K562 (cell line): ENCODE results near the gene ARFGEF2. TPM values are rescaled to one million over a fixed set of nuclear protein-coding genes. Genes with fewer than 3 reads are reported as not detected.

ENCODE experiments used
- ATAC-seq: fragments of 200-7000 bp; cut with Tn5 transposase; 3 replicates; pipeline ENCODE4 v1.9.1; 2020; ENCODE audit warnings: moderate library complexity
- BruUV-seq: library from RNA; stranded (reverse); fragments of 400-500 nt; replicated peaks from 2 replicates; lab custom pipeline; 2021; lab: Mats Ljungman, UMichigan
- CTCF ChIA-PET: fragments of 300-600 bp; formaldehyde crosslinking; extraction: SDS; loops from one replicate; lab custom pipeline; 2021; ENCODE audit warnings: low intra/inter-chr PET ratio; lab: Yijun Ruan, JAX
- POLR2A ChIA-PET: fragments of 300-600, 350-650 bp; sonication (Branson Sonifier 250); formaldehyde crosslinking; extraction: SDS; loops from one replicate; lab custom pipeline; 2021; ENCODE audit warnings: antibody characterized with exemption, inconsistent platforms; lab: Yijun Ruan, JAX
- DNase-seq, 4 experiments: peaks; one replicate each; pipeline versions ENCODE4 v3.0.0 to v3.0.0-alpha.2; 2011 to 2018; ENCODE audit warnings: low spot score in 3 of 4, mixed read lengths in 3 of 4; ENCODE audit errors: extremely low read depth in 1 of 4
- FAIRE-seq: peaks from 2 replicates; lab custom pipeline; 2011; peaks lifted over from hg19 to GRCh38; lab: Jason Lieb, UNC
- H2AFZ ChIP-seq: 2 replicates; pipeline ENCODE4 v1.6.0; 2011; ENCODE audit warnings: low read depth, low read length, control low read depth, inconsistent platforms
- H3K27ac ChIP-seq: fragments of 200-600 bp; 3 replicates; pipeline ENCODE4 v1.8.0; 2011; ENCODE audit warnings: low read depth, mild to moderate bottlenecking, control low read depth, inconsistent platforms, low read length, moderate library complexity, mixed read lengths; ENCODE audit errors: extremely low read depth
- H3K27me3 ChIP-seq, 2 experiments: fragments of 300-600 bp in 1 of 2; 2 replicates in 1 of 2; 3 replicates in 1 of 2; pipeline versions ENCODE4 v1.6.0 to v1.8.0; 2011; ENCODE audit warnings: inconsistent platforms in 2 of 2, low read length in 2 of 2, mild to moderate bottlenecking in 1 of 2, mixed read lengths in 1 of 2, moderate library complexity in 1 of 2; ENCODE audit not compliant: control insufficient read depth in 2 of 2, insufficient read depth in 2 of 2
- H3K36me3 ChIP-seq: fragments of 300-600 bp; 3 replicates; pipeline ENCODE4 v1.8.0; 2011; ENCODE audit warnings: mild to moderate bottlenecking, low read length, inconsistent platforms; ENCODE audit not compliant: control insufficient read depth, insufficient read depth
- H3K4me1 ChIP-seq, 2 experiments: fragments of 200-600 bp in 1 of 2; replicated peaks in 1 of 2; 2 replicates in 1 of 2; 3 replicates in 1 of 2; pipeline versions ENCODE4 v1.5.1 to v1.8.0; 2011; ENCODE audit warnings: inconsistent platforms in 2 of 2, low read length in 2 of 2, mild to moderate bottlenecking in 1 of 2, mixed read lengths in 1 of 2, moderate library complexity in 1 of 2; ENCODE audit not compliant: control insufficient read depth in 2 of 2, insufficient read depth in 2 of 2
- H3K4me2 ChIP-seq: 2 replicates; pipeline ENCODE4 v1.6.1; 2011; ENCODE audit warnings: low read length, control low read depth, inconsistent platforms, mixed read lengths; ENCODE audit not compliant: insufficient read depth
- H3K4me3 ChIP-seq: fragments of 200-600 bp; sonication (generic), shearing (Covaris generic); 2 replicates; pipeline ENCODE4 v1.5.1; 2016; ENCODE audit warnings: control low read depth, inconsistent platforms
- H3K79me2 ChIP-seq: fragments of 200-600 bp; 3 replicates; pipeline ENCODE4 v1.8.0; 2011; ENCODE audit warnings: low read length, inconsistent platforms; ENCODE audit not compliant: control insufficient read depth, insufficient read depth
- H3K9ac ChIP-seq, 2 experiments: 2 replicates each; pipeline versions ENCODE4 v1.6.0 to v1.6.1; 2011; ENCODE audit warnings: low read depth in 2 of 2, low read length in 2 of 2, control low read depth in 1 of 2, inconsistent platforms in 1 of 2, mild to moderate bottlenecking in 1 of 2, mixed read lengths in 1 of 2; ENCODE audit not compliant: insufficient read depth in 1 of 2
- H3K9me1 ChIP-seq: one replicate; pipeline ENCODE4 v1.6.0; 2011; ENCODE audit warnings: inconsistent platforms, mild to moderate bottlenecking, low read length, moderate library complexity; ENCODE audit not compliant: control insufficient read depth, insufficient read depth
- H3K9me3 ChIP-seq: replicated peaks from 2 replicates; pipeline ENCODE4 v1.5.1; 2011; ENCODE audit warnings: low read depth, low read length, inconsistent platforms; ENCODE audit not compliant: control insufficient read depth, insufficient read depth
- H4K20me1 ChIP-seq: replicated peaks from 2 replicates; pipeline ENCODE4 v1.6.1; 2011; ENCODE audit warnings: low read length, inconsistent platforms, mixed read lengths; ENCODE audit not compliant: control insufficient read depth, insufficient read depth
- ATF3 ChIP-seq, 2 experiments: fragments of 450-650 bp in 1 of 2; sonication (generic) in 1 of 2; formaldehyde crosslinking in 1 of 2; IDR thresholded peaks in 1 of 2; conservative IDR thresholded peaks in 1 of 2; 2 replicates each; pipeline versions ENCODE4 v1.6.1 to v1.8.1; 2016 to 2023; ENCODE audit warnings: mild to moderate bottlenecking in 2 of 2, moderate library complexity in 2 of 2, inconsistent platforms in 1 of 2, missing genetic modification reagents in 1 of 2
- BHLHE40 ChIP-seq: IDR thresholded peaks from 2 replicates; pipeline ENCODE4 v1.6.1; 2011; ENCODE audit warnings: low read length, improper control_type of control experiment
- CC2D1A ChIP-seq: fragments of 450-650 bp; IDR thresholded peaks from 2 replicates; pipeline ENCODE4 v1.6.1; 2017; ENCODE audit warnings: mild to moderate bottlenecking
- DNMT1 ChIP-seq: fragments of 450-650 bp; IDR thresholded peaks from 2 replicates; pipeline ENCODE4 v1.6.1; 2016; ENCODE audit warnings: antibody characterized with exemption, mild to moderate bottlenecking
- KDM1A ChIP-seq, 2 experiments: fragments of 450-650 bp; IDR thresholded peaks; 2 replicates each; pipeline ENCODE4 v1.6.1; 2016; ENCODE audit warnings: mild to moderate bottlenecking in 2 of 2
- NR0B1 ChIP-seq: fragments of 450-650 bp; IDR thresholded peaks from one replicate; pipeline ENCODE4 v1.6.1; 2018; ENCODE audit warnings: mild to moderate bottlenecking, moderate library complexity; ENCODE audit not compliant: partially characterized antibody
- REST ChIP-seq, 2 experiments: fragments of 450-650 bp; formaldehyde crosslinking in 1 of 2; IDR thresholded peaks; 2 replicates each; pipeline versions ENCODE4 v1.4.0 to v1.6.1; 2014 to 2020; ENCODE audit warnings: mild to moderate bottlenecking in 2 of 2, borderline replicate concordance in 1 of 2, low read depth in 1 of 2
- RFX1 ChIP-seq: fragments of 450-650 bp; IDR thresholded peaks from 2 replicates; pipeline ENCODE4 v1.6.1; 2016; ENCODE audit warnings: mild to moderate bottlenecking, moderate library complexity
- SLC30A9 ChIP-seq: fragments of 250-450 bp; sonication (Bioruptor Pico); IDR thresholded peaks from 2 replicates; pipeline ENCODE4 v1.8.0; 2022; ENCODE audit warnings: mild to moderate bottlenecking, moderate library complexity
- SMARCA4 ChIP-seq: fragments of 450-650 bp; IDR thresholded peaks from 2 replicates; pipeline ENCODE4 v1.6.1; 2016
- ZNF143 ChIP-seq: sonication (generic); formaldehyde crosslinking; IDR thresholded peaks from 2 replicates; pipeline ENCODE4 v1.9.0; 2022; ENCODE audit warnings: mild to moderate bottlenecking, missing genetic modification reagents
- WGBS: fragments of 100-300 bp; shearing (Covaris generic); methylation state at CpG from one replicate; pipeline ENCODE4 v1.1.6; 2016; ENCODE audit warnings: low coverage, mixed read lengths; ENCODE audit not compliant: insufficient coverage; ENCODE audit errors: missing lambda C conversion rate; 5-methylcytosine and 5-hydroxymethylcytosine counted together
- in situ Hi-C: fragments of 300-500 bp; cut with MboI; formaldehyde crosslinking; loops from 4 replicates; pipeline ENCODE4 v1.15.0; 2018; ENCODE audit warnings: inconsistent platforms, mixed read lengths
- intact Hi-C: fragments of 100-400 bp; cut with micrococcal nuclease; formaldehyde crosslinking; loops from 2 replicates; pipeline ENCODE4 v1.14.2; 2022
- polyA plus RNA-seq, 8 experiments: library from polyadenylated mRNA; depleted of rRNA in 4 of 8; stranded (reverse) in 5 of 8; unstranded in 3 of 8; fragments of >200 nt; fragmentation: Nextera tagmentation in 2 of 8; fragmentation: Illumina TruSeq in 1 of 8; extraction: Ambion mirVana in 2 of 8; extraction: Trizol in 1 of 8; gene quantifications; 2 replicates each; pipeline versions ENCODE4 v1.2.1 to v1.2.3, GENCODE V29; 2011 to 2014; ENCODE audit warnings: inconsistent platforms in 1 of 8, missing spikeins in 1 of 8
- total RNA-seq, 7 experiments: library from RNA; depleted of rRNA in 6 of 7; stranded (reverse); fragments of >200 nt in 6 of 7; fragmentation: Illumina TruSeq in 2 of 7; extraction: Trizol in 2 of 7; gene quantifications; 2 replicates each; pipeline versions ENCODE4 v1.2.1 to v1.2.3, GENCODE V29; 2011 to 2021; ENCODE audit warnings: low replicate concordance in 1 of 7

The ARFGEF2 gene
- total and polyA plus RNA-seq, 9 of the 15 experiments (the other 6 are each of a cell fraction or from before 2014, with no cell fraction given) = 4.2 to 18.8 (median 13.7) TPM

DNA sequence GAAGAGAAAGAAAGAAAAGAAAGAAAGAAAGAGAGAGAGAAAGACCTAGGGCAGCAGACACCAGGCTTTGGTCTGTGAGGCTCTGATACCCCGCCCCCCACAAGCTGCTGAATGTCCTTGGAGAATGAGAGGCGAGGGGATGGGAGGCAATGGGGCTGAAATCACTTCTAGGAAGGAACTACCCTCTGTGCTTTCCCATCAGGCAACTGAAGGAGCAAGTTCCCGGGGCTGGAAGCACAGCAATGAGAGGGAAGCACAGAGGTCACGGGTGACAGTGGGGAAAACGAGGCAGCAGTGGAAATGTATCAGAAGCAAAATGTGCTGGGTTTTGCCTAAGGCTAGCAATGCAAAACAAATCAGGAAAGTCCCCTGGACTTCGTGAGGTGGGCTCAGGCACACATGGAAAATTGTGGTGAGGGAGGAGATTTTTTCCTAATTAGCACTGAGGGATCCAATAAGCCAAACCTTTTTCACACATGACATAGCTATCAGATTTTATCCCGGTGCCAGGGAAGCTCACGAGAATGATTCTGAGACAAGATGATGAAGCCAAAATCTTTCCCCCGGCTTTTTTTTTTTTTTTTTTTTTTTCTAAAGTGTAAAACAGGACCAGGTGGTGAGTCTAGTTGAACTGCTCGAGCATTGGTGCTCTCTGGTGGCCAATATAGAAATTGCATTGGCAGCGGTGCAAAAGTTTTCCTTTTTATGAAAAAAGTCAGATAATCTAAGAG lies 16.8 kb upstream of the ARFGEF2 start:
- no TSS peak for BruUV-seq
- ChIA-PET POLR2A (interaction anchor here (1.0 to 1.5 kb wide), 2 partner anchors 15 to 247 kb away, joined by 3 read pairs; no protein-coding TSS in a partner anchor), CTCF (interaction anchor here (0.6 to 4.8 kb wide), 9 partner anchors 12 to 269 kb away, joined by 3 to 111 read pairs (median 4); no protein-coding TSS in a partner anchor)
- FAIRE-seq (peak; percentile 93), DNase-seq (peak; percentile 68 to 73 (median 70)), ATAC-seq (peak; percentile 81)
- in situ Hi-C loops (loop anchor here (5.0 kb wide), 1 partner anchor 247 kb away; no protein-coding TSS in a partner anchor), intact Hi-C loops (loop anchor here (1.0 kb wide), 2 partner anchors 247 to 269 kb away; no protein-coding TSS in a partner anchor)
- no peak overlapping the region for H3K4me2 ChIP-seq
- H3K4me1 ChIP-seq = no peaks in the 10 kb centered on the region
- H3K27me3 ChIP-seq = peaks cover 15 to 28% of the 10 kb centered on the region in 2 experiments
- WGBS = 5% methylated on average over 11 of the region's 11 CpGs
- no peak overlapping the region for H3K4me3 ChIP-seq
- no peak overlapping the region for H3K9ac ChIP-seq
- no peak overlapping the region for H2AFZ ChIP-seq
- no peak overlapping the region for H3K27ac ChIP-seq
- no peaks in the 10 kb centered on the region for H3K9me3 ChIP-seq
- H4K20me1 ChIP-seq = peaks cover 4% of the 10 kb centered on the region; the same call in 1 of the 2 replicates
- no peaks in the 10 kb centered on the region for H3K36me3 ChIP-seq
- no peaks in the 10 kb centered on the region for H3K79me2 ChIP-seq
- no peaks in the 10 kb centered on the region for H3K9me1 ChIP-seq
- TF ChIP-seq KDM1A (IDR thresholded peaks at IDR 0.05) (no peak), NR0B1 (no peak), DNMT1 (no peak), REST (IDR thresholded peaks at IDR 0.05; ENCODE audit: borderline replicate concordance) (peak; percentile 88), REST (CRISPR knock-in tag; IDR thresholded peaks at IDR 0.05; ENCODE audit: low read depth) (no peak), SMARCA4 (no peak), ZNF143 (CRISPR knock-in tag) (no peak), BHLHE40 (0 out of 2 replicates have a peak, but pooled peaks have one; percentile 21), SLC30A9 (CRISPR knock-in tag) (no peak), RFX1 (no peak), ATF3 (IDR thresholded peaks at IDR 0.05) (no peak), ATF3 (CRISPR knock-in tag; conservative IDR thresholded peaks at IDR 0.05) (no peak), CC2D1A (peak; percentile 72)
